Measurements from ENCODE around the gene UBE2Q2.

DNA sequence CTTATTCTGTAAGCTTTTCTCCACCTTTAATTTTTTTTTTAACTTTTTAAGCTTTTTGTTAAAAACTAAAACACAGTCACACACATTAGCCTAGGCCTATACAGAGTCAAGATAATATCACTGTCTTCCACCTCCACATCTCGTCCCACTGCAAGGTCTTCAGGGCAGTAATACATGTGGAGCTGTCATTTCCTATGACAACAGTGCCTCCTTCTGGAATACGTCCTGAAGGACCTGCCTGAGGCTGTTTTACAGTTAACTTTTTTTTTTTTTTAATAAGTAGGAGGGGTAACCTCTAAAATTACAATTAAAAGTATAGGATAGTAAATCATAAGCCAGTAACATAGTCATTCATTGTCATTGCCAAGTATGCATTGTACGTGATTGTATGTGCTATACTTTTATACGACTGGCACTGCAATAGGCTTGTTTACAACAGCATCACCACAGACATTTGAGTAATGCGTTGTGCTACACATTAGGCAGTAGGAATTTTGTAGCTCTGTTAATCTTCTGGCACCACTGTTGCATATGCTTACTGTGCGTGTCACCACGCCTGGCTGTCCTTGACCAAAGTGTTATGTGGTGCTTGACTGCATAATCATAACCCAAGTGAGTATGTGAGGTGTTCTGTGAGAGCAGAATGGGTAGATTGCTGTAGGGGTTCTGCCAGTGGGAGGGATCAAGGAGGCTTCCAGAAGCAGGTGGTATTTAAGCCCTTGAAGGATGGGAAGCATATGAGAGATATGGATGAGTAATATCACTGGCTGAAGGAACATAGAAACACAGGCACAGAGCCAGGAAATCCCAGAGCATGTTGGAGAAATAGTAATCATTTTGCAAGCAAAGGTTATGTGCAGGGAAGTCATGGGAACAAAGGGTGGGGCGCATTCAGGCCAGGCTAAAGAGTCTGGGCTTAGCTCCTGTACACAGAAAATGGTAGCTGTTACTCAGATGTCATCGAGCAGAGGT lies 78.8 kb downstream of the UBE2Q2 start:
- TF ChIP-seq, protein P1, sequence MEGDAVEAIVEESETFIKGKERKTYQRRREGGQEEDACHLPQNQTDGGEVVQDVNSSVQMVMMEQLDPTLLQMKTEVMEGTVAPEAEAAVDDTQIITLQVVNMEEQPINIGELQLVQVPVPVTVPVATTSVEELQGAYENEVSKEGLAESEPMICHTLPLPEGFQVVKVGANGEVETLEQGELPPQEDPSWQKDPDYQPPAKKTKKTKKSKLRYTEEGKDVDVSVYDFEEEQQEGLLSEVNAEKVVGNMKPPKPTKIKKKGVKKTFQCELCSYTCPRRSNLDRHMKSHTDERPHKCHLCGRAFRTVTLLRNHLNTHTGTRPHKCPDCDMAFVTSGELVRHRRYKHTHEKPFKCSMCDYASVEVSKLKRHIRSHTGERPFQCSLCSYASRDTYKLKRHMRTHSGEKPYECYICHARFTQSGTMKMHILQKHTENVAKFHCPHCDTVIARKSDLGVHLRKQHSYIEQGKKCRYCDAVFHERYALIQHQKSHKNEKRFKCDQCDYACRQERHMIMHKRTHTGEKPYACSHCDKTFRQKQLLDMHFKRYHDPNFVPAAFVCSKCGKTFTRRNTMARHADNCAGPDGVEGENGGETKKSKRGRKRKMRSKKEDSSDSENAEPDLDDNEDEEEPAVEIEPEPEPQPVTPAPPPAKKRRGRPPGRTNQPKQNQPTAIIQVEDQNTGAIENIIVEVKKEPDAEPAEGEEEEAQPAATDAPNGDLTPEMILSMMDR (IDR thresholded peaks at IDR 0.05 in 8 of 11, conservative IDR thresholded peaks at IDR 0.05 in 3 of 11), result peak in 8 of 11 experiments; percentile 15 to 42 (median 32)
- no peak for TF ChIP-seq POLR2A (IDR thresholded peaks at IDR 0.05)

Measured in spleen (tissue), 7 donors.